GM18498 (cell line): ENCODE measurements around the gene TRIM22.
A peak's percentile ranks its signal among the peaks of the same experiment; 100 is the strongest.
"Not testable (repeated sequence)": the region's sequence is repeated elsewhere in the genome, so short reads cannot be mapped to it uniquely, and the experiment has no call there.

ENCODE experiments used
- ATAC-seq: cut with Tn5 transposase; IDR thresholded peaks from one replicate; pipeline ENCODE4 v1.9.1; 2021; ENCODE audit warnings: mild to moderate bottlenecking, moderate library complexity; ENCODE audit not compliant: unreplicated experiment

The TRIM22 gene

GRCh38 chr11:5689551-5689983 lies at the start of gene TRIM22:
Gene TRIM22 (plus strand): TSS chr11:5689790. CDS start chr11:5696233, 6,443 bp downstream.
- ATAC-seq, result peak; percentile 75

GRCh38 chr11:5639953-5640352 lies 49.6 kb upstream of the TRIM22 start:
- no peak for ATAC-seq

- ATAC-seq, result no peak
These were observed 46.0 kb upstream of the TRIM22 start for GRCh38 chr11:5643585-5643984.

- ATAC-seq, result no peak
These were observed 43.5 kb upstream of the TRIM22 start for GRCh38 chr11:5646139-5646538.

- ATAC-seq, result no peak
These were observed 34.1 kb upstream of the TRIM22 start for GRCh38 chr11:5655474-5655873.

- not testable (repeated sequence) for ATAC-seq
These were observed 32.6 kb upstream of the TRIM22 start for GRCh38 chr11:5656956-5657355.

- ATAC-seq, result no peak
These were observed 31.3 kb upstream of the TRIM22 start for GRCh38 chr11:5658318-5658717.

- ATAC-seq, result no peak
These were observed 26.1 kb upstream of the TRIM22 start for GRCh38 chr11:5663511-5663910.

GRCh38 chr11:5665051-5665570 lies 24.5 kb upstream of the TRIM22 start:
- ATAC-seq, result no peak

GRCh38 chr11:5665746-5666401 lies 23.7 kb upstream of the TRIM22 start:
- ATAC-seq, result no peak

GRCh38 chr11:5666402-5666793 lies 23.2 kb upstream of the TRIM22 start:
- ATAC-seq, result no peak

GRCh38 chr11:5671831-5672230 lies 17.8 kb upstream of the TRIM22 start:
- no peak for ATAC-seq

GRCh38 chr11:5674391-5674790 lies 15.2 kb upstream of the TRIM22 start:
- no peak for ATAC-seq

GRCh38 chr11:5679811-5680210 lies 9.8 kb upstream of the TRIM22 start:
- ATAC-seq, result no peak

GRCh38 chr11:5682890-5683441 lies 6.6 kb upstream of the TRIM22 start:
- ATAC-seq, result not testable (repeated sequence)

- not testable (repeated sequence) for ATAC-seq
These were observed 6.0 kb upstream of the TRIM22 start for GRCh38 chr11:5683620-5684019.

- ATAC-seq, result peak; percentile 30
These were observed 5.4 kb upstream of the TRIM22 start for GRCh38 chr11:5684036-5684645.

GRCh38 chr11:5684646-5685362 lies 4.8 kb upstream of the TRIM22 start, which contains the start of gene TRIM5:
Gene TRIM5 (minus strand): TSS chr11:5685074. CDS start chr11:5680177, 4,897 bp downstream.
- peak; percentile 77 for ATAC-seq

- ATAC-seq, result no peak
These were observed 3.2 kb upstream of the TRIM22 start for GRCh38 chr11:5686426-5686825.

GRCh38 chr11:5688482-5688881 lies 1.1 kb upstream of the TRIM22 start:
- ATAC-seq, result no peak

GRCh38 chr11:5690216-5690615 lies 626 bp downstream of the TRIM22 start:
- no peak for ATAC-seq
